Vagina (tissue), 2 donors: ENCODE data around the gene STX3.

Experiments used
- CTCF ChIP-seq, 3 experiments: fragments of 450-650 bp in 2 of 3; fragments of 200-600 bp in 1 of 3; sonication (generic) in 1 of 3; IDR thresholded peaks; one replicate each; pipeline ENCODE4 v1.5.1; 2017 to 2019; ENCODE audit warnings: antibody characterized with exemption in 3 of 3, mild to moderate bottlenecking in 2 of 3, moderate library complexity in 2 of 3
- POLR2A ChIP-seq, 2 donors: fragments of 450-650 bp; IDR thresholded peaks; one replicate each; pipeline ENCODE4 v1.6.1; 2017; ENCODE audit warnings: antibody characterized with exemption in 2 of 2, mild to moderate bottlenecking in 2 of 2, moderate library complexity in 2 of 2

- TF ChIP-seq CTCF (IDR thresholded peaks at IDR 0.05), result peak in 1 of 3 experiments; percentile 24
- no peak for TF ChIP-seq POLR2A (IDR thresholded peaks at IDR 0.05)
Measured at GRCh38 chr11:59822989-59823566, 67.9 kb downstream of the STX3 start.
